SK-N-SH treated with all-trans-retinoic acid at 6 μM for 48 hours (cell line): ENCODE results near the gene KCNA10.

Experiments
- ATAC-seq: fragments of 200-7000 bp; cut with Tn5 transposase; 3 replicates; pipeline ENCODE4 v1.9.1; 2020; ENCODE audit warnings: mild to moderate bottlenecking, moderate library complexity
- ARNTL ChIP-seq: fragments of 450-650 bp; formaldehyde crosslinking; IDR thresholded peaks from 2 replicates; pipeline ENCODE4 v1.5.0; 2020; ENCODE audit warnings: low read depth, mild to moderate bottlenecking, moderate library complexity, borderline replicate concordance
- BACH2 ChIP-seq: fragments of 250-450 bp; sonication (Bioruptor Pico); IDR thresholded peaks from 2 replicates; pipeline ENCODE4 v1.9.0; 2021; ENCODE audit warnings: mild to moderate bottlenecking, borderline replicate concordance
- CSDC2 ChIP-seq: fragments of 250-450 bp; sonication (Bioruptor Pico); IDR thresholded peaks from 2 replicates; pipeline ENCODE4 v1.5.0; 2020; ENCODE audit warnings: mild to moderate bottlenecking, moderate library complexity
- ESRRG ChIP-seq: fragments of 250-450 bp; sonication (Bioruptor Pico); IDR thresholded peaks from 2 replicates; pipeline ENCODE4 v1.6.1; 2021; ENCODE audit warnings: mild to moderate bottlenecking
- GLIS3 ChIP-seq: fragments of 250-450 bp; sonication (Bioruptor Pico); IDR thresholded peaks from 2 replicates; pipeline ENCODE4 v1.5.0; 2020; ENCODE audit warnings: mild to moderate bottlenecking, moderate library complexity
- ISL1 ChIP-seq: fragments of 250-450 bp; sonication (Bioruptor Pico); IDR thresholded peaks from 2 replicates; pipeline ENCODE4 v2.1.2; 2022; ENCODE audit warnings: mild to moderate bottlenecking, moderate library complexity
- OSR1 ChIP-seq: fragments of 250-450 bp; sonication (Bioruptor Pico); IDR thresholded peaks from 2 replicates; pipeline ENCODE4 v1.8.0; 2022; ENCODE audit warnings: moderate library complexity, mild to moderate bottlenecking, inconsistent platforms
- PPARA ChIP-seq: fragments of 250-450 bp; sonication (Bioruptor Pico); IDR thresholded peaks from 2 replicates; pipeline ENCODE4 v1.5.0; 2020; ENCODE audit warnings: mild to moderate bottlenecking, borderline replicate concordance
- RARB ChIP-seq: fragments of 250-450 bp; sonication (Bioruptor Pico); IDR thresholded peaks from 2 replicates; pipeline ENCODE4 v1.8.0; 2021; ENCODE audit warnings: mild to moderate bottlenecking, moderate library complexity
- SNAI2 ChIP-seq: fragments of 250-450 bp; sonication (Bioruptor Pico); IDR thresholded peaks from 2 replicates; pipeline ENCODE4 v1.5.0; 2020; ENCODE audit warnings: mild to moderate bottlenecking, moderate library complexity
- TCF4 ChIP-seq: fragments of 250-450 bp; sonication (Bioruptor Pico); IDR thresholded peaks from 2 replicates; pipeline ENCODE4 v1.8.0; 2021; ENCODE audit warnings: mild to moderate bottlenecking, moderate library complexity, borderline replicate concordance
- ZC3H10 ChIP-seq: fragments of 250-450 bp; sonication (Bioruptor Pico); IDR thresholded peaks from 2 replicates; pipeline ENCODE4 v1.5.1; 2021; ENCODE audit warnings: mild to moderate bottlenecking, moderate library complexity
- ZFP3 ChIP-seq: fragments of 250-450 bp; sonication (Bioruptor Pico); IDR thresholded peaks from 2 replicates; pipeline ENCODE4 v1.5.0; 2020; ENCODE audit warnings: mild to moderate bottlenecking, moderate library complexity
- ZFP30 ChIP-seq: fragments of 450-650 bp; formaldehyde crosslinking; IDR thresholded peaks from 2 replicates; pipeline ENCODE4 v1.5.0; 2022; ENCODE audit warnings: mild to moderate bottlenecking, moderate library complexity
- ZNF70 ChIP-seq: fragments of 450-650 bp; formaldehyde crosslinking; IDR thresholded peaks from 2 replicates; pipeline ENCODE4 v1.5.0; 2020; ENCODE audit warnings: mild to moderate bottlenecking, moderate library complexity
- ZNF8 ChIP-seq: fragments of 450-650 bp; formaldehyde crosslinking; IDR thresholded peaks from 2 replicates; pipeline ENCODE4 v1.5.0; 2020; ENCODE audit warnings: mild to moderate bottlenecking, moderate library complexity
- TF ChIP-seq, protein P1 (sequence below): fragments of 250-450 bp; sonication (Bioruptor Pico); IDR thresholded peaks from 2 replicates; pipeline ENCODE4 v1.5.1; 2020; ENCODE audit warnings: low read depth, mild to moderate bottlenecking, moderate library complexity
- TF ChIP-seq, protein P2 (sequence below): fragments of 250-450 bp; sonication (Bioruptor Pico); IDR thresholded peaks from 2 replicates; pipeline ENCODE4 v1.5.1; 2021; ENCODE audit warnings: mild to moderate bottlenecking, moderate library complexity
- TF ChIP-seq, protein P3 (sequence below): fragments of 250-450 bp; sonication (Bioruptor Pico); IDR thresholded peaks from 2 replicates; pipeline ENCODE4 v1.5.0; 2020; ENCODE audit warnings: mild to moderate bottlenecking, moderate library complexity
- TF ChIP-seq, protein P4 (sequence below): fragments of 250-450 bp; sonication (Bioruptor Pico); IDR thresholded peaks from 2 replicates; pipeline ENCODE4 v1.8.0; 2021; ENCODE audit warnings: low read depth, mild to moderate bottlenecking, moderate library complexity, borderline replicate concordance

The KCNA10 gene

DNA sequence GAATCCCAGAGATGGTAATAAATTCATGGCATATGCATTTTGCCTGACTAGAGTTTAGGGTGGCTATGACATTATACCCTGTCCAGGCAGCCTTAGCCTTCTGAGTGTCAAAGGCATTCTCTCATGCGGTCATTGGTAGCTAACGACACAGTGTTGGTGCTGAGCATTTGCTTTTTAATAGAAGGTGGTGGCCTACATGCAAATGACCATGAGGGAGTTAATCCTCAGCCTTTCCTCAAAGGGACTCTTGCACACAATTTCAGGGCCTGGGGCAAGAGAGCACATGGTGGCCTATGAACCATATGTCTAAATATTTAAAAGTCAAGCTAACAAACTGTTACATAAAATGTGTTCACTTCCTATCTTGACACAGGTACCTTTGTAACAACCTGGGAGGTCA is 30.9 kb upstream of the KCNA10 start:
- TF ChIP-seq ZNF70 (CRISPR knock-in tag) (no peak), ARNTL (CRISPR knock-in tag) (no peak), ESRRG (no peak), ZNF8 (CRISPR knock-in tag) (no peak), CSDC2 (CRISPR knock-in tag) (no peak), SNAI2 (CRISPR knock-in tag) (no peak), BACH2 (CRISPR knock-in tag) (no peak)
- TF ChIP-seq, protein P1, sequence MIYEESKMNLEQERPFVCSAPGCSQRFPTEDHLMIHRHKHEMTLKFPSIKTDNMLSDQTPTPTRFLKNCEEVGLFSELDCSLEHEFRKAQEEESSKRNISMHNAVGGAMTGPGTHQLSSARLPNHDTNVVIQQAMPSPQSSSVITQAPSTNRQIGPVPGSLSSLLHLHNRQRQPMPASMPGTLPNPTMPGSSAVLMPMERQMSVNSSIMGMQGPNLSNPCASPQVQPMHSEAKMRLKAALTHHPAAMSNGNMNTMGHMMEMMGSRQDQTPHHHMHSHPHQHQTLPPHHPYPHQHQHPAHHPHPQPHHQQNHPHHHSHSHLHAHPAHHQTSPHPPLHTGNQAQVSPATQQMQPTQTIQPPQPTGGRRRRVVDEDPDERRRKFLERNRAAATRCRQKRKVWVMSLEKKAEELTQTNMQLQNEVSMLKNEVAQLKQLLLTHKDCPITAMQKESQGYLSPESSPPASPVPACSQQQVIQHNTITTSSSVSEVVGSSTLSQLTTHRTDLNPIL = no peak
- ATAC-seq = no peak

DNA sequence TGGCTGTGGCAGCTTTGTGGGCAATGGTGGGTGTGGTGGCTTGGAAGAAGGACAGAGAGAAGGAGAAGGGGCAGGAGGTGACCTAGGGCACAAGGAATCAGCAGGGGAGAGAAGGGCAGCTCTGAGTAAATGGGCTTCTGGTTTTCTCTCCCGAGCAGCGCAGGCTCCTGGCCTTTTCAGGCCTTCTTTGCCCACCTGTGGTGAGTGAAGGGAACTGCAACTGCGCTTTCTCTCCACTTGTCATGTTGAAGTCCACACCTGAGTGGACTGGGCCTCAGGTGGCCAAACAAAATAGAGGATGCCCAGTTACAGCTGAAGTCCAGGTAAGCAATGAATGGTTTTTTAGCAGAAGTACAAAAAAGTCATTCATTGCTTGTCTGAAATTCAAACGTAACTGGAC is 29.4 kb upstream of the KCNA10 start:
- TF ChIP-seq ZC3H10 (CRISPR knock-in tag) = no peak
- no peak for TF ChIP-seq ZFP30 (CRISPR knock-in tag)
- no peak for TF ChIP-seq SNAI2 (CRISPR knock-in tag)
- no peak for TF ChIP-seq BACH2 (CRISPR knock-in tag)
- no peak for TF ChIP-seq PPARA
- no peak for TF ChIP-seq RARB (CRISPR knock-in tag)
- TF ChIP-seq ARNTL (CRISPR knock-in tag) = no peak
- TF ChIP-seq, protein P2, sequence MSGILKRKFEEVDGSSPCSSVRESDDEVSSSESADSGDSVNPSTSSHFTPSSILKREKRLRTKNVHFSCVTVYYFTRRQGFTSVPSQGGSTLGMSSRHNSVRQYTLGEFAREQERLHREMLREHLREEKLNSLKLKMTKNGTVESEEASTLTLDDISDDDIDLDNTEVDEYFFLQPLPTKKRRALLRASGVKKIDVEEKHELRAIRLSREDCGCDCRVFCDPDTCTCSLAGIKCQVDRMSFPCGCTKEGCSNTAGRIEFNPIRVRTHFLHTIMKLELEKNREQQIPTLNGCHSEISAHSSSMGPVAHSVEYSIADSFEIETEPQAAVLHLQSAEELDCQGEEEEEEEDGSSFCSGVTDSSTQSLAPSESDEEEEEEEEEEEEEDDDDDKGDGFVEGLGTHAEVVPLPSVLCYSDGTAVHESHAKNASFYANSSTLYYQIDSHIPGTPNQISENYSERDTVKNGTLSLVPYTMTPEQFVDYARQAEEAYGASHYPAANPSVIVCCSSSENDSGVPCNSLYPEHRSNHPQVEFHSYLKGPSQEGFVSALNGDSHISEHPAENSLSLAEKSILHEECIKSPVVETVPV (CRISPR knock-in tag) = no peak
- peak; percentile 76 for ATAC-seq

DNA sequence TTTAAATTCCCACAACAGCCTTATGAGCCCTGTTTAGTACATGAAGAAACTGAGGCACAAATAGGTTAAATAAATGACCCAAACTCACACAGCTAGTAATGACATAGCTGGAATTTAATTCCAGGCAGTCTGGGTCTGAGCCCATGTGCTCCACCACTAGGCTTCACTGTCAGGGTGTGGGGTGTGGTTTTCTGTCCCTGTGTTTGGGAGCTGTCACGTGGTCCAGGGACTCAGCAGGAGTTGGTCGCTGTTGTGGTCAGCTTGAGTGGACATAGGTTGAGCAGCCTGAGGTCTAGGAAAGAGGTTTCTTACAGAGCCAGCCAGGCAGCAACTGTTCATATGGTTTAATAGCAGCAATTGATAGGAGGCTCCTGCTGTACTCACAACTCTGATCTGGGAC is 28.0 kb upstream of the KCNA10 start:
- TF ChIP-seq ZFP30 (CRISPR knock-in tag) = no peak
- no peak for TF ChIP-seq GLIS3
- no peak for TF ChIP-seq OSR1 (CRISPR knock-in tag)
- no peak for TF ChIP-seq ESRRG
- TF ChIP-seq BACH2 (CRISPR knock-in tag) = no peak
- no peak for TF ChIP-seq CSDC2 (CRISPR knock-in tag)
- TF ChIP-seq ZNF8 (CRISPR knock-in tag) = no peak
- no peak for TF ChIP-seq RARB (CRISPR knock-in tag)
- TF ChIP-seq ZC3H10 (CRISPR knock-in tag) = no peak
- TF ChIP-seq, protein P1 = no peak
- TF ChIP-seq, protein P2 (CRISPR knock-in tag) = no peak
- TF ChIP-seq, protein P3, sequence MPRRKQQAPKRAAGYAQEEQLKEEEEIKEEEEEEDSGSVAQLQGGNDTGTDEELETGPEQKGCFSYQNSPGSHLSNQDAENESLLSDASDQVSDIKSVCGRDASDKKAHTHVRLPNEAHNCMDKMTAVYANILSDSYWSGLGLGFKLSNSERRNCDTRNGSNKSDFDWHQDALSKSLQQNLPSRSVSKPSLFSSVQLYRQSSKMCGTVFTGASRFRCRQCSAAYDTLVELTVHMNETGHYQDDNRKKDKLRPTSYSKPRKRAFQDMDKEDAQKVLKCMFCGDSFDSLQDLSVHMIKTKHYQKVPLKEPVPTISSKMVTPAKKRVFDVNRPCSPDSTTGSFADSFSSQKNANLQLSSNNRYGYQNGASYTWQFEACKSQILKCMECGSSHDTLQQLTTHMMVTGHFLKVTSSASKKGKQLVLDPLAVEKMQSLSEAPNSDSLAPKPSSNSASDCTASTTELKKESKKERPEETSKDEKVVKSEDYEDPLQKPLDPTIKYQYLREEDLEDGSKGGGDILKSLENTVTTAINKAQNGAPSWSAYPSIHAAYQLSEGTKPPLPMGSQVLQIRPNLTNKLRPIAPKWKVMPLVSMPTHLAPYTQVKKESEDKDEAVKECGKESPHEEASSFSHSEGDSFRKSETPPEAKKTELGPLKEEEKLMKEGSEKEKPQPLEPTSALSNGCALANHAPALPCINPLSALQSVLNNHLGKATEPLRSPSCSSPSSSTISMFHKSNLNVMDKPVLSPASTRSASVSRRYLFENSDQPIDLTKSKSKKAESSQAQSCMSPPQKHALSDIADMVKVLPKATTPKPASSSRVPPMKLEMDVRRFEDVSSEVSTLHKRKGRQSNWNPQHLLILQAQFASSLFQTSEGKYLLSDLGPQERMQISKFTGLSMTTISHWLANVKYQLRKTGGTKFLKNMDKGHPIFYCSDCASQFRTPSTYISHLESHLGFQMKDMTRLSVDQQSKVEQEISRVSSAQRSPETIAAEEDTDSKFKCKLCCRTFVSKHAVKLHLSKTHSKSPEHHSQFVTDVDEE (CRISPR knock-in tag) = no peak
- TF ChIP-seq ARNTL (CRISPR knock-in tag) = no peak
- TF ChIP-seq, all 23 proteins: peak for 0
- ATAC-seq = no peak

DNA sequence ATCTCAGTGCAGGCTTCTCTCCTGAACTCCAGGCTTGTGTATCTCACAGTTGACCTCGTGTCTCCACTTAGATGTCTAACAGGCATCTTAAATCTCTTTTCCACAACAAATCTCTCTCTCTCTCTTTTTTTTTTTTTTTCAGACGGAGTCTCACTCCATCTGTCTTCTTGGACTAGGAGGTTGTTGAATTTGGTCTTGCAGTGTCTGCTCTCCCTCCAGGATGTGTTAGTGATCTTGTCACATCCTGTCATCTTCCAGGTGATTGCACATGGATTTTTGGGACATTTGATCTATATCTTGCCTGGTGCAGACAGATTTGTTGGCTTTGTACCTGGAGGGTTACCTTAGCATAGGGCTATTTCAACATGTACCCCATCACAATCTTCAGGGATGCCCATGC is 26.5 kb upstream of the KCNA10 start:
- ATAC-seq = no peak
- TF ChIP-seq, protein P1 = no peak
- no peak for TF ChIP-seq ZFP3
- no peak for TF ChIP-seq ARNTL (CRISPR knock-in tag)
- no peak for TF ChIP-seq RARB (CRISPR knock-in tag)
- TF ChIP-seq PPARA = no peak
- no peak for TF ChIP-seq TCF4
- no peak for TF ChIP-seq ZFP30 (CRISPR knock-in tag)
- TF ChIP-seq GLIS3 = no peak
- TF ChIP-seq, protein P2 (CRISPR knock-in tag) = no peak
- TF ChIP-seq, protein P4, sequence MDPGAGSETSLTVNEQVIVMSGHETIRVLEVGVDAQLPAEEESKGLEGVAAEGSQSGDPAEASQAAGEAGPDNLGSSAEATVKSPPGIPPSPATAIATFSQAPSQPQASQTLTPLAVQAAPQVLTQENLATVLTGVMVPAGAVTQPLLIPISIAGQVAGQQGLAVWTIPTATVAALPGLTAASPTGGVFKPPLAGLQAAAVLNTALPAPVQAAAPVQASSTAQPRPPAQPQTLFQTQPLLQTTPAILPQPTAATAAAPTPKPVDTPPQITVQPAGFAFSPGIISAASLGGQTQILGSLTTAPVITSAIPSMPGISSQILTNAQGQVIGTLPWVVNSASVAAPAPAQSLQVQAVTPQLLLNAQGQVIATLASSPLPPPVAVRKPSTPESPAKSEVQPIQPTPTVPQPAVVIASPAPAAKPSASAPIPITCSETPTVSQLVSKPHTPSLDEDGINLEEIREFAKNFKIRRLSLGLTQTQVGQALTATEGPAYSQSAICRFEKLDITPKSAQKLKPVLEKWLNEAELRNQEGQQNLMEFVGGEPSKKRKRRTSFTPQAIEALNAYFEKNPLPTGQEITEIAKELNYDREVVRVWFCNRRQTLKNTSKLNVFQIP (CRISPR knock-in tag) = no peak
- TF ChIP-seq ESRRG = no peak
- TF ChIP-seq BACH2 (CRISPR knock-in tag) = no peak
- TF ChIP-seq OSR1 (CRISPR knock-in tag) = no peak
- TF ChIP-seq ZNF8 (CRISPR knock-in tag) = no peak
- TF ChIP-seq ISL1 (CRISPR knock-in tag) = no peak
- TF ChIP-seq ZNF70 (CRISPR knock-in tag) = no peak
- TF ChIP-seq CSDC2 (CRISPR knock-in tag) = no peak
- TF ChIP-seq ZC3H10 (CRISPR knock-in tag) = no peak
